CD4-positive, CD25-positive, alpha-beta regulatory T cell (primary cell): ENCODE measurements around the gene CRYM. TPM values are rescaled to one million over a fixed set of nuclear protein-coding genes. Genes with fewer than 3 reads are reported as not detected.
A peak's percentile ranks its signal among the peaks of the same experiment; 100 is the strongest.

Experiments used
- ATAC-seq, 2 donors: fragments of 150-1000 bp; cut with Tn5 transposase; one replicate each; pipeline ENCODE4 v1.10.0; 2021; ENCODE audit warnings: low read depth in 2 of 2, moderate number of reproducible peaks in 2 of 2, moderate library complexity in 1 of 2
- DNase-seq, 3 donors: peaks; one replicate each; pipeline versions ENCODE4 v3.0.0 to v3.0.0-alpha.2; 2012 to 2022; ENCODE audit warnings: mixed read lengths in 1 of 3
- H3K27ac ChIP-seq: one replicate; pipeline ENCODE4 v1.7.0; 2013; ENCODE audit warnings: mild to moderate bottlenecking, low read length; ENCODE audit not compliant: insufficient read depth, poor library complexity, severe bottlenecking
- H3K27me3 ChIP-seq: one replicate; pipeline ENCODE4 v1.7.0; 2013; ENCODE audit warnings: low read length; ENCODE audit not compliant: control insufficient read depth, insufficient read depth
- H3K36me3 ChIP-seq: one replicate; pipeline ENCODE4 v1.7.0; 2013; ENCODE audit warnings: mild to moderate bottlenecking, low read length, moderate library complexity; ENCODE audit not compliant: control insufficient read depth, insufficient read depth
- H3K4me1 ChIP-seq: 2 replicates; pipeline ENCODE4 v1.7.0; 2013; ENCODE audit warnings: mild to moderate bottlenecking, low read length; ENCODE audit not compliant: insufficient read depth, control insufficient read depth, poor library complexity, severe bottlenecking
- H3K4me3 ChIP-seq: one replicate; pipeline ENCODE4 v1.7.0; 2013; ENCODE audit warnings: low read depth, mild to moderate bottlenecking, low read length, moderate library complexity
- H3K9me3 ChIP-seq, 2 experiments: 1 replicate in 1 of 2; 2 replicates in 1 of 2; pipeline ENCODE4 v1.7.0; 2013; ENCODE audit warnings: low read length in 2 of 2, mild to moderate bottlenecking in 1 of 2, moderate library complexity in 1 of 2; ENCODE audit not compliant: control insufficient read depth in 2 of 2
- H3K27ac Mint-ChIP-seq, 3 donors: one replicate each; pipeline ENCODE4 v1.8.0; 2020 to 2022; ENCODE audit warnings: mild to moderate bottlenecking in 3 of 3, mixed read lengths in 3 of 3, moderate library complexity in 2 of 3
- H3K27me3 Mint-ChIP-seq: one replicate; pipeline ENCODE4 v1.8.0; 2022; ENCODE audit warnings: mild to moderate bottlenecking, mixed read lengths
- H3K36me3 Mint-ChIP-seq: one replicate; pipeline ENCODE4 v1.8.0; 2020; ENCODE audit warnings: mixed read lengths
- H3K4me1 Mint-ChIP-seq, 4 donors: one replicate each; pipeline ENCODE4 v1.8.0; 2020 to 2022; ENCODE audit warnings: mixed read lengths in 4 of 4, mild to moderate bottlenecking in 1 of 4
- H3K4me3 Mint-ChIP-seq, 4 donors: one replicate each; pipeline ENCODE4 v1.8.0; 2020 to 2022; ENCODE audit warnings: mild to moderate bottlenecking in 4 of 4, mixed read lengths in 4 of 4, moderate library complexity in 3 of 4
- H3K9me3 Mint-ChIP-seq, 7 donors: one replicate each; pipeline ENCODE4 v1.8.0; 2020 to 2022; ENCODE audit warnings: mixed read lengths in 7 of 7, mild to moderate bottlenecking in 3 of 7, moderate library complexity in 2 of 7
- polyA plus RNA-seq, 4 donors: library from polyadenylated mRNA; unstranded; fragments of 300-500 nt; fragmentation: Illumina TruSeq; gene quantifications; one replicate each; pipeline ENCODE4 v1.2.3, GENCODE V29; 2021
- total RNA-seq: library from RNA; stranded (reverse); gene quantifications from one replicate; pipeline ENCODE4 v1.2.3, GENCODE V29; 2022

Gene CRYM
- total and polyA plus RNA-seq, 5 donors from 2014 or later = not detected

DNA sequence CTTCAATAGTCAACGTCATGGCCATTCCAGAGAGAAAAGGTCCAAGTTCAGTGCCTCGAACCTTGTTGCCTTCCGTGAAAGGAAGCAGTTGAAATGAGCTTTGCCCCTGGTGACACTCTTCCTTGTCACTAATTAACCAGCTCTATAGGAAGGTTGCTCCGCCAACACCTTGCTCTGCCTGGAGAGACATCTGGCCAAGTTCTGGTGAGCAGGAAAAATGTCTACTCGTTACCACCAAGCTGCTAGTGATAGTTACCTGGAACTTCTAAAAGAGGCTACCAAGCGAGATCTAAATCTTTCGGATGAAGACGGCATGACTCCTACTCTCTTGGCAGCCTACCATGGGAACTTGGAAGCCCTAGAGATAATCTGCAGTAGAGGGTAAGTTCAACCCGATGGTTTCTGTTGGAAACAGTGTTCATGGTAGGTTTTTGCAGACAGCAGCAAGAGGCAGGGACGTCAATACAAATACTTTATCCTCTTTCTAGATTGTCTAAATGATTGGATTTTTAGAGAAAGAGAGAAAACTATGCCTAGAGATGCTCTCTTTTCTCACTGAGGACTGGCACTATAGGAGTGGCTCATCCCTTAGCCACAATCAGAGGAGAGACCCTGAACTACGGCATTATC, 44.5 kb downstream of the CRYM start, which contains the start of gene ANKS4B:
ANKS4B (plus strand) TSS at position 179 of the 630 bp plus-strand sequence; CDS start at position 218, 39 bp downstream.
- H3K36me3 ChIP-seq = no peaks in the 10 kb centered on the region
- Mint-ChIP-seq H3K27me3 (peaks cover 31% of the 10 kb centered on the region), H3K36me3 (no peaks in the 10 kb centered on the region), H3K4me1 (no peaks in the 10 kb centered on the region), H3K4me3 (no peak within 1 kb of the TSS), H3K9me3 (no peaks in the 10 kb centered on the region), H3K27ac (no peak within 1 kb of the TSS)
- H3K4me3 ChIP-seq = no peak within 1 kb of the TSS
- no peak for DNase-seq
- no peaks in the 10 kb centered on the region for H3K4me1 ChIP-seq
- peaks cover 0 to 2% of the 10 kb centered on the region in 2 experiments for H3K9me3 ChIP-seq
- no peak within 1 kb of the TSS for H3K27ac ChIP-seq
- H3K27me3 ChIP-seq = peaks cover 10% of the 10 kb centered on the region
- no peak for ATAC-seq

DNA sequence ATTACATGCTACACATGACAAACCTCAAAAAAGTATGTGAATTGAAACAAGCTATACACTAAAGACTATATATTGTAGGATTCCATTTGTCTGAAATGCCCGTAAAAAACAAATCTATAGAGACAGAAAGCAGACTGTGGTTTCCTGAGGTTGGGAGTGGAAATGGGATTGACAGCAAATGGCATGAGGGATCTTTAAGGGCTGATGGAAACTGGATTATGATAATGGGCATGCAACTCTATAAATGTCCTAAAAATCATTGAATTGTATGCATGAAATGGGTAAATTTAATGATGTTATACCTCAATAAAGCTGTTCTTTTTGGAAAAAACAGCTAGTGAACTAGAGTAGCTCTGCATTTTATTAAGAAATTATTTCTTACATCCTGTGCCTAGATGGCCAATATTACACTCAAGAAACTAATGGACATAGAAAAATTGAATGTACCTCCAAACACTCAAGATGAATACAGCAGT, 45.0 kb downstream of the CRYM start:
- H3K27ac Mint-ChIP-seq = no peak overlapping the region
- no peak for DNase-seq
- Histone ChIP-seq H3K36me3 (no peaks in the 10 kb centered on the region), H3K9me3 (peaks cover 0 to 2% of the 10 kb centered on the region in 2 experiments), H3K4me3 (no peak overlapping the region), H3K27ac (no peak overlapping the region), H3K27me3 (peaks cover 10% of the 10 kb centered on the region), H3K4me1 (no peaks in the 10 kb centered on the region)
- H3K36me3 Mint-ChIP-seq = no peaks in the 10 kb centered on the region
- peaks cover 35% of the 10 kb centered on the region for H3K27me3 Mint-ChIP-seq
- no peak for ATAC-seq
- H3K9me3 Mint-ChIP-seq = no peaks in the 10 kb centered on the region
- H3K4me1 Mint-ChIP-seq = no peaks in the 10 kb centered on the region
- no peak overlapping the region for H3K4me3 Mint-ChIP-seq

DNA sequence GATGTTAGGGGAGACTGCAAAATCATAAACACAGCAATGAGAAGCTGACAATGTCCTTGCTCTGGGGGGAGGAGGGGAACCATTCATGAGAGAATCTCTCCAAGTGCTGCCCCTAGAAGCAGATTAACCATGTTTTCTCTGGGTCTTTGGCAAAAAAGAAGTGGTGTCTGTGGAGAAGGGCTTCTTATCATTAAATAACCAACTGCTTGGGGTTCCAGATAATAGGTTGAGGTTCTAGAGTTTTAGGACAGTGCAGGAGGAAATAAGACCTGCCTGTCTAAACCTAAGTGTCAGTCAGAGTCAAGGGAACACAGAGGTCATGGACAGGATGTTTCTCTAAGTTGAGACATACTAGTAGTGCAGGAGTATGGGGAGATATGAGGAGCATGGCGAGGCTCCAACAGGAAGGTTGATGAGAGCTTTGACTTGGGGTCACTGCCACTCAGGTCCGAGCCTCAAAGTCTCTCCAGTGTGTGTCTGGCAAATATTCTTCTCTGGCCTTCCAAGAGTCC, 49.7 kb downstream of the CRYM start:
- Histone ChIP-seq H3K27ac (no peak overlapping the region), H3K4me1 (no peaks in the 10 kb centered on the region), H3K36me3 (no peaks in the 10 kb centered on the region), H3K9me3 (peaks cover 0 to 2% of the 10 kb centered on the region in 2 experiments), H3K27me3 (peaks cover 17% of the 10 kb centered on the region), H3K4me3 (no peak overlapping the region)
- Mint-ChIP-seq H3K4me1 (peaks cover 0 to 5% (median 2%) of the 10 kb centered on the region in 4 donors), H3K27ac (no peak overlapping the region), H3K4me3 (no peak overlapping the region), H3K27me3 (peaks cover 63% of the 10 kb centered on the region), H3K9me3 (no peaks in the 10 kb centered on the region), H3K36me3 (no peaks in the 10 kb centered on the region)
- ATAC-seq (no peak), DNase-seq (no peak)

- H3K36me3 ChIP-seq = no peaks in the 10 kb centered on the region
- Mint-ChIP-seq H3K4me1 (peaks cover 0 to 5% (median 2%) of the 10 kb centered on the region in 4 donors), H3K9me3 (peaks cover 0 to 2% (median 0%) of the 10 kb centered on the region in 7 donors), H3K36me3 (no peaks in the 10 kb centered on the region), H3K27me3 (peaks cover 60% of the 10 kb centered on the region), H3K27ac (no peak overlapping the region), H3K4me3 (no peak overlapping the region)
- H3K27ac ChIP-seq = no peak overlapping the region
- peaks cover 0 to 2% of the 10 kb centered on the region in 2 experiments for H3K9me3 ChIP-seq
- DNase-seq = no peak
- peaks cover 16% of the 10 kb centered on the region for H3K27me3 ChIP-seq
- no peaks in the 10 kb centered on the region for H3K4me1 ChIP-seq
- ATAC-seq = no peak
- H3K4me3 ChIP-seq = no peak overlapping the region
Observed at GRCh38 chr16:21227866-21228265, 50.2 kb downstream of the CRYM start.

DNA sequence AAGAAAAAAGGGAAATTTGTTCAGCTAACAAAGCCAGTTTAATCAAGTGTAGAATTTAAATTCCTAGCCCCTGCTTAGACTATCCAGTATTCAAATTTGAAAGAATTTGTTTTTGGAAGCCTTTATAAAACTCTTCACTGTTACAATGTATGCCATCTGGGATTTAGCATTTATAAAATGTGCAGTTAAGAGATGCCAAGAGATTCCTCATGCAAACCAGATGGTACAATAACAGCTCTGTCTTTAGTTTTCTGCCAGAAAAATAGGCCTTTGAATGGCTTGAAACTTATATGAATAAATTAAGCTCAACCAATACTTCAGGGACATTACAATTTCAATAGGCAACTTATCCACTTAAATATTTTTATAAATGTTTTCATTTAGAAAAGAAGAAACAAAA, 51.3 kb downstream of the CRYM start:
- peaks cover 68% of the 10 kb centered on the region for H3K27me3 Mint-ChIP-seq
- DNase-seq = no peak

GRCh38 chr16:21224800-21225199, 53.3 kb downstream of the CRYM start:
- DNase-seq (peak in 1 of 3 donors; percentile 89), ATAC-seq (no peak)
- H3K4me1 Mint-ChIP-seq = peaks cover 0 to 5% (median 2%) of the 10 kb centered on the region in 4 donors
- H3K27me3 Mint-ChIP-seq = peaks cover 73% of the 10 kb centered on the region
- H3K4me3 Mint-ChIP-seq = no peak overlapping the region
- peaks cover 18% of the 10 kb centered on the region for H3K27me3 ChIP-seq
- H3K36me3 ChIP-seq = no peaks in the 10 kb centered on the region
- no peaks in the 10 kb centered on the region for H3K9me3 ChIP-seq
- H3K27ac ChIP-seq = no peak overlapping the region
- no peaks in the 10 kb centered on the region for H3K4me1 ChIP-seq
- no peak overlapping the region for H3K4me3 ChIP-seq
- H3K36me3 Mint-ChIP-seq = no peaks in the 10 kb centered on the region
- H3K9me3 Mint-ChIP-seq = peaks cover 0 to 2% (median 0%) of the 10 kb centered on the region in 7 donors
- H3K27ac Mint-ChIP-seq = no peak overlapping the region

More for the DNA sequence above, 51.3 kb downstream of the CRYM start:
- H3K36me3 ChIP-seq = no peaks in the 10 kb centered on the region
- no peak overlapping the region for H3K4me3 Mint-ChIP-seq
- H3K4me1 Mint-ChIP-seq = peaks cover 0 to 5% (median 2%) of the 10 kb centered on the region in 4 donors
- H3K9me3 ChIP-seq = no peaks in the 10 kb centered on the region
- peaks cover 0 to 2% (median 0%) of the 10 kb centered on the region in 7 donors for H3K9me3 Mint-ChIP-seq
- peaks cover 14% of the 10 kb centered on the region for H3K27me3 ChIP-seq
- no peak for ATAC-seq
- no peak overlapping the region for H3K27ac ChIP-seq
- no peak overlapping the region for H3K4me3 ChIP-seq
- no peaks in the 10 kb centered on the region for H3K36me3 Mint-ChIP-seq
- no peaks in the 10 kb centered on the region for H3K4me1 ChIP-seq
- no peak overlapping the region for H3K27ac Mint-ChIP-seq

- Histone ChIP-seq H3K27me3 (peaks cover 18% of the 10 kb centered on the region), H3K27ac (no peak overlapping the region), H3K36me3 (no peaks in the 10 kb centered on the region), H3K4me1 (no peaks in the 10 kb centered on the region), H3K4me3 (no peak overlapping the region), H3K9me3 (no peaks in the 10 kb centered on the region)
- H3K27me3 Mint-ChIP-seq = peaks cover 66% of the 10 kb centered on the region
- H3K4me3 Mint-ChIP-seq = no peak overlapping the region
- H3K9me3 Mint-ChIP-seq = peaks cover 0 to 2% (median 0%) of the 10 kb centered on the region in 7 donors
- DNase-seq (no peak), ATAC-seq (no peak)
- H3K36me3 Mint-ChIP-seq = no peaks in the 10 kb centered on the region
- H3K27ac Mint-ChIP-seq = no peak overlapping the region
- peaks cover 0 to 5% (median 2%) of the 10 kb centered on the region in 4 donors for H3K4me1 Mint-ChIP-seq
Observed at GRCh38 chr16:21223787-21224186, 54.3 kb downstream of the CRYM start.
